Glutamatergic neuron (in vitro differentiated cells): ENCODE measurements around the gene EFNA5. TPM values are rescaled to one million over a fixed set of nuclear protein-coding genes. Genes with fewer than 3 reads are reported as not detected.

Experiments
- DNase-seq: peaks from one replicate; pipeline ENCODE4 v3.0.0; 2022
- H3K27ac Mint-ChIP-seq: one replicate; pipeline ENCODE4 v1.8.0; 2020; ENCODE audit warnings: mild to moderate bottlenecking, mixed read lengths, inconsistent platforms; ENCODE audit not compliant: unreplicated experiment
- H3K27me3 Mint-ChIP-seq: one replicate; pipeline ENCODE4 v1.8.0; 2020; ENCODE audit warnings: mild to moderate bottlenecking, moderate library complexity, mixed read lengths, inconsistent platforms; ENCODE audit not compliant: unreplicated experiment
- H3K36me3 Mint-ChIP-seq: one replicate; pipeline ENCODE4 v1.8.0; 2020; ENCODE audit warnings: mild to moderate bottlenecking, mixed read lengths, inconsistent platforms; ENCODE audit not compliant: unreplicated experiment
- H3K4me1 Mint-ChIP-seq: one replicate; pipeline ENCODE4 v1.8.0; 2020; ENCODE audit warnings: mild to moderate bottlenecking, low read depth, mixed read lengths, inconsistent platforms; ENCODE audit not compliant: unreplicated experiment
- H3K4me3 Mint-ChIP-seq: one replicate; pipeline ENCODE4 v1.8.0; 2020; ENCODE audit warnings: mild to moderate bottlenecking, mixed read lengths, inconsistent platforms; ENCODE audit not compliant: unreplicated experiment
- H3K9me3 Mint-ChIP-seq: one replicate; pipeline ENCODE4 v1.8.0; 2020; ENCODE audit warnings: mild to moderate bottlenecking, moderate library complexity, mixed read lengths, inconsistent platforms; ENCODE audit not compliant: unreplicated experiment
- CTCF ChIP-seq: fragments of 200-600 bp; sonication (generic); IDR thresholded peaks from one replicate; pipeline ENCODE4 v1.5.0; 2021; ENCODE audit not compliant: partially characterized antibody, unreplicated experiment
- total RNA-seq: library from RNA; stranded (reverse); fragmentation: NEBNext Ultra II Directional; extraction: Animal tissue kit (Norgen Biotek cat#: 25700); gene quantifications from one replicate; pipeline ENCODE4 v1.2.1, GENCODE V29; 2021; ENCODE audit not compliant: unreplicated experiment

Gene EFNA5
- total RNA-seq, 1 donor from 2014 or later: 158 TPM

- Mint-ChIP-seq H3K36me3 (peaks cover 5% of the 10 kb centered on the region), H3K4me1 (peaks cover 50% of the 10 kb centered on the region)
Observed at GRCh38 chr5:107514305-107514704, 156.4 kb downstream of the EFNA5 start.

GRCh38 chr5:107513337-107514085, 157.2 kb downstream of the EFNA5 start:
- no peak for DNase-seq
- Mint-ChIP-seq H3K27ac (peak overlapping the region; percentile 7), H3K4me1 (peaks cover 50% of the 10 kb centered on the region), H3K27me3 (no peaks in the 10 kb centered on the region), H3K9me3 (peaks cover 7% of the 10 kb centered on the region), H3K4me3 (peak overlapping the region; percentile 31), H3K36me3 (peaks cover 5% of the 10 kb centered on the region)
- TF ChIP-seq CTCF: no peak

More at GRCh38 chr5:107514305-107514704, 156.4 kb downstream of the EFNA5 start:
- peaks cover 7% of the 10 kb centered on the region for H3K9me3 Mint-ChIP-seq
- no peak overlapping the region for H3K4me3 Mint-ChIP-seq
- H3K27ac Mint-ChIP-seq: no peak overlapping the region
- no peak for TF ChIP-seq CTCF
- H3K27me3 Mint-ChIP-seq: no peaks in the 10 kb centered on the region
- DNase-seq: no peak

GRCh38 chr5:107512029-107512428, 158.7 kb downstream of the EFNA5 start:
- no peak for TF ChIP-seq CTCF
- H3K27ac Mint-ChIP-seq: no peak overlapping the region

GRCh38 chr5:107510125-107510524, 160.6 kb downstream of the EFNA5 start:
- peaks cover 45% of the 10 kb centered on the region for H3K4me1 Mint-ChIP-seq
- H3K9me3 Mint-ChIP-seq: peaks cover 3% of the 10 kb centered on the region
- H3K27ac Mint-ChIP-seq: no peak overlapping the region
- no peak for DNase-seq
- H3K27me3 Mint-ChIP-seq: no peaks in the 10 kb centered on the region
- no peak for TF ChIP-seq CTCF
- no peak overlapping the region for H3K4me3 Mint-ChIP-seq
- H3K36me3 Mint-ChIP-seq: no peaks in the 10 kb centered on the region

More at GRCh38 chr5:107512029-107512428, 158.7 kb downstream of the EFNA5 start:
- H3K36me3 Mint-ChIP-seq: peaks cover 5% of the 10 kb centered on the region
- peaks cover 4% of the 10 kb centered on the region for H3K9me3 Mint-ChIP-seq
- peaks cover 38% of the 10 kb centered on the region for H3K4me1 Mint-ChIP-seq
- DNase-seq: no peak
- no peak overlapping the region for H3K4me3 Mint-ChIP-seq
- no peaks in the 10 kb centered on the region for H3K27me3 Mint-ChIP-seq

GRCh38 chr5:107508097-107508496, 162.6 kb downstream of the EFNA5 start:
- H3K4me1 Mint-ChIP-seq: peaks cover 41% of the 10 kb centered on the region
- no peak for DNase-seq
- H3K4me3 Mint-ChIP-seq: no peak overlapping the region
- H3K27me3 Mint-ChIP-seq: peaks cover under 1% of the 10 kb centered on the region
- no peak overlapping the region for H3K27ac Mint-ChIP-seq
- peaks cover 4% of the 10 kb centered on the region for H3K9me3 Mint-ChIP-seq
- no peak for TF ChIP-seq CTCF
- no peaks in the 10 kb centered on the region for H3K36me3 Mint-ChIP-seq
